ENCODE results near the gene CDCA8. TPM values are rescaled to one million over a fixed set of nuclear protein-coding genes. Genes with fewer than 3 reads are reported as not detected.

CDCA8 gene
- total RNA-seq, 2 donors from 2014 or later, result 0.27 to 0.35 TPM

- Histone ChIP-seq H3K9me3 (no peaks in the 10 kb centered on the region), H3K4me3 (no peak overlapping the region), H3K27me3 (replicated peaks; ENCODE audit: insufficient read depth) (no peaks in the 10 kb centered on the region), H3K4me1 (ENCODE audit: control insufficient read depth in 1 of 2, low read depth in 2 of 2) (no peaks in the 10 kb centered on the region), H3K27ac (no peak overlapping the region), H3K36me3 (no peaks in the 10 kb centered on the region)
- TF ChIP-seq, protein P1, sequence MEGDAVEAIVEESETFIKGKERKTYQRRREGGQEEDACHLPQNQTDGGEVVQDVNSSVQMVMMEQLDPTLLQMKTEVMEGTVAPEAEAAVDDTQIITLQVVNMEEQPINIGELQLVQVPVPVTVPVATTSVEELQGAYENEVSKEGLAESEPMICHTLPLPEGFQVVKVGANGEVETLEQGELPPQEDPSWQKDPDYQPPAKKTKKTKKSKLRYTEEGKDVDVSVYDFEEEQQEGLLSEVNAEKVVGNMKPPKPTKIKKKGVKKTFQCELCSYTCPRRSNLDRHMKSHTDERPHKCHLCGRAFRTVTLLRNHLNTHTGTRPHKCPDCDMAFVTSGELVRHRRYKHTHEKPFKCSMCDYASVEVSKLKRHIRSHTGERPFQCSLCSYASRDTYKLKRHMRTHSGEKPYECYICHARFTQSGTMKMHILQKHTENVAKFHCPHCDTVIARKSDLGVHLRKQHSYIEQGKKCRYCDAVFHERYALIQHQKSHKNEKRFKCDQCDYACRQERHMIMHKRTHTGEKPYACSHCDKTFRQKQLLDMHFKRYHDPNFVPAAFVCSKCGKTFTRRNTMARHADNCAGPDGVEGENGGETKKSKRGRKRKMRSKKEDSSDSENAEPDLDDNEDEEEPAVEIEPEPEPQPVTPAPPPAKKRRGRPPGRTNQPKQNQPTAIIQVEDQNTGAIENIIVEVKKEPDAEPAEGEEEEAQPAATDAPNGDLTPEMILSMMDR (IDR thresholded peaks at IDR 0.05), result no peak
- ATAC-seq (ENCODE audit: insufficient number of reproducible peaks, low FRiP score, low read depth), result no peak
- DNase-seq (ENCODE audit: low spot score), result no peak
These were observed 39.3 kb upstream of the CDCA8 start for GRCh38 chr1:37652976-37653375.

DNA sequence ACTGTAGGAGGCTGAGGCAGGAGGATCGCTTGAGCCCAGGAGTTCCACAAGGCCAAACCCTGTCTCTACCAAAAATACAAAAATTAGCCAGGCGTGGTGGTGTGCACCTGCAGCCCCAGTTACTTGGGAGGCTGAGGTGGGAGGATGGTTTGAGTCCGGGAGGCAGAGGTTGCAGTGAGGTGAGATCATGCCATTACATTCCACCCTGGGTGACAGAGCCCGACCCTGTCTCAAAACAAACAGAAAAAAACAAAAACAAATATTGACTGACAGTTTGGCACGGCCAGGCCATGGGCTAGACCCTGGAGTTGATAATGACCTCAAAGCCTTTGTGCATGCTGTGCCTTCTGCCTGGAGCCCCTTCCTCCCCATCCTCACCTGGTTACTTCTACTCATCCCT lies 38.4 kb upstream of the CDCA8 start:
- ATAC-seq (ENCODE audit: insufficient number of reproducible peaks, low FRiP score, low read depth), result no peak
- Histone ChIP-seq H3K27ac (no peak overlapping the region), H3K27me3 (replicated peaks; ENCODE audit: insufficient read depth) (no peaks in the 10 kb centered on the region), H3K4me3 (no peak overlapping the region), H3K36me3 (no peaks in the 10 kb centered on the region), H3K9me3 (no peaks in the 10 kb centered on the region), H3K4me1 (ENCODE audit: control insufficient read depth in 1 of 2, low read depth in 2 of 2) (no peaks in the 10 kb centered on the region)
- TF ChIP-seq, protein P1 (IDR thresholded peaks at IDR 0.05), result no peak
- no peak for DNase-seq (ENCODE audit: low spot score)

- DNase-seq (ENCODE audit: low spot score), result no peak
- ATAC-seq (ENCODE audit: insufficient number of reproducible peaks, low FRiP score, low read depth), result no peak
- Histone ChIP-seq H3K4me3 (no peak overlapping the region), H3K9me3 (no peaks in the 10 kb centered on the region), H3K36me3 (no peaks in the 10 kb centered on the region), H3K27ac (no peak overlapping the region), H3K4me1 (ENCODE audit: control insufficient read depth in 1 of 2, low read depth in 2 of 2) (no peaks in the 10 kb centered on the region), H3K27me3 (replicated peaks; ENCODE audit: insufficient read depth) (no peaks in the 10 kb centered on the region)
- TF ChIP-seq, protein P1 (IDR thresholded peaks at IDR 0.05), result no peak
These were observed 37.0 kb upstream of the CDCA8 start for GRCh38 chr1:37655274-37655673.

GRCh38 chr1:37656026-37656425 lies 36.3 kb upstream of the CDCA8 start:
- no peaks in the 10 kb centered on the region for H3K27me3 ChIP-seq (replicated peaks; ENCODE audit: insufficient read depth)
- no peak for ATAC-seq (ENCODE audit: insufficient number of reproducible peaks, low FRiP score, low read depth)
- H3K36me3 ChIP-seq, result no peaks in the 10 kb centered on the region
- no peaks in the 10 kb centered on the region for H3K4me1 ChIP-seq (ENCODE audit: control insufficient read depth in 1 of 2, low read depth in 2 of 2)
- H3K4me3 ChIP-seq, result no peak overlapping the region
- no peaks in the 10 kb centered on the region for H3K9me3 ChIP-seq
- H3K27ac ChIP-seq, result no peak overlapping the region
- TF ChIP-seq, protein P1 (IDR thresholded peaks at IDR 0.05), result no peak
- no peak for DNase-seq (ENCODE audit: low spot score)

DNA sequence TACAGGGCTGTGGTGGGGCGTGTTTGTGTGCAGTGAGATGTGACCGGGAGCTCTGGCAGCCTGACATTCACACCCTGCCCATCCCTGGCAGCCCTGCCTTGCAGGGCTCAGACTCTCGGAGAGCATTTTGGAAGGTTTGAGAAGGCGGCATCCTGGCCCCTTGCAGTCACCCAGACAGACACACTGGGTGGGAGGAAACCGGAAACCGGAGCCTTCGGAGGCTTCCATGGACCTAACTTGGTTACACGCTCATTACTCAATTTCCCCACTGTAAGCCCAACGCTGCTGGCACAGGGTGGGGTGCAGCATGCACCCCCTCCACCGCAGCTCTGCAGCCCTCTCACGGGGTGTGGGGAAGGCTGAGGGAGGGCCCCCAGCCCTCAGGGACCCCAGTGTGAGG lies 35.4 kb upstream of the CDCA8 start:
- ATAC-seq (ENCODE audit: insufficient number of reproducible peaks, low FRiP score, low read depth) (no peak), DNase-seq (ENCODE audit: low spot score) (no peak)
- Histone ChIP-seq H3K4me1 (ENCODE audit: control insufficient read depth in 1 of 2, low read depth in 2 of 2) (no peaks in the 10 kb centered on the region), H3K36me3 (no peaks in the 10 kb centered on the region), H3K4me3 (no peak overlapping the region), H3K27ac (no peak overlapping the region), H3K9me3 (no peaks in the 10 kb centered on the region), H3K27me3 (replicated peaks; ENCODE audit: insufficient read depth) (no peaks in the 10 kb centered on the region)
- TF ChIP-seq, protein P1 (IDR thresholded peaks at IDR 0.05), result no peak

Data from thoracic aorta (tissue), 2 donors.